T47D (cell line): ENCODE data around the gene SEZ6L.
A peak's percentile ranks its signal among the peaks of the same experiment; 100 is the strongest.

ENCODE experiments used
- DNase-seq, 2 experiments: peaks; one replicate each; pipeline versions ENCODE4 v3.0.0 to v3.0.0-alpha.2; 2011 to 2012; ENCODE audit warnings: low read depth in 1 of 2, low spot score in 1 of 2
- JUND ChIP-seq: IDR thresholded peaks from 2 replicates; pipeline ENCODE4 v1.6.1; 2012; ENCODE audit warnings: low read depth
- in situ Hi-C: cut with HindIII; loops from 2 replicates; pipeline ENCODE4 v1.10.0; 2016; ENCODE audit warnings: low sequenced_read_pairs, low pct_unique_long_range_greater_than_20kb

The SEZ6L gene

DNA sequence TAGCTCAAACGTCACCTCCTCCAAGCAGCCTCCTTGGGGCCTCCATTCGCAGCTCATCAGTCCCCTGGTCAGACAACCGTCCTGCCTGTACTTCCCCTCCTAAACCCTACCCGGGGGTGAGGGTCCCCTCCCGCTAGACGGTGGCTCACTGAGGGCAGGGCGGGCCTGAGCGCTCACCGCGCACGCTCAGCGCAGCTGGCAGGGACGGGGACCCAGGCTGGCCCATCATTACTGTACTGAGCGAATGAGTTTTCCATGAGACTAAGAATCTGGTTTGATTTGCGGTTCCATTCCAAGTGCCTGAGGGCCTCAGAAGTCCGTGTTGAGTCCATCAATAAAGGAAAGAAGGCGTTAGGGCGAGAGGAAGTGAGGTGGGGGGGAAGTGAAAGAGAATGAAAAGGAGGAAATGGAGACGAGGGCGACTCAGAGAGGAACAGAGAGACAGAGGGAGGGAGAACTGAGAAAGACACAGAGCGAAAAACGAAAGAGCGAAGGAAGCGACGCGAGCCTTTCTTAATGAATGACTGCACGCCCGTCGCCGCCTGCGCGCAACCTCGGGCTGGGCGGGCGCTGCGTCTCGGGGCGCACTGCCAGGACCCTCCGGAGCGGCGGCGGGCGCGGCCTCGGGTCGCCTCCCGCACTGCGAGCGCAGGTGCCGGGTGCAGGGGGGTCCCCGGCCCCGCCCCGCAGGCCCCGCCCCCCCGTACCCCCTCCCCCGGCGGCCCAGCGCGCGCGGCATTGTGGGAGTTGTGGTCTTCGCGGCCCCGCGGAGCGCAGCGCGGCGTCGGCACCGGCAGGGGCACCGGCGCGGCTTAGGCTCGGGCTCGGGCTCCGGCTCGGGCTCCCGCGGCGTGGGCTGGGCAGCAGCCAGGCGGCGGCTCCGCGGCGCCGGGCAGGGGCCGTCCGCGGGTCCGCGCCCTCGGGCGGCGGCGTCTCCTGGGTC, 259.5 kb downstream of the SEZ6L start, which contains the start of gene ASPHD2:
Gene ASPHD2, plus strand, starts transcription at position 746 of the 943 bp plus-strand sequence. CDS start 4,356 bp downstream, outside the sequence.
- peak; percentile 62 to 66 for DNase-seq
- TF ChIP-seq JUND, result no peak
- in situ Hi-C loops, result no loop called here

- TF ChIP-seq JUND, result no peak
- DNase-seq, result no peak
- in situ Hi-C loops, result no loop called here
Measured at GRCh38 chr22:26429458-26430286, 260.4 kb downstream of the SEZ6L start.

GRCh38 chr22:26430600-26430999, 261.3 kb downstream of the SEZ6L start:
- TF ChIP-seq JUND, result no peak
- in situ Hi-C loops, result no loop called here
- no peak for DNase-seq

- DNase-seq, result no peak
- no peak for TF ChIP-seq JUND
- in situ Hi-C loops, result no loop called here
Measured at GRCh38 chr22:26431261-26431995, 262.2 kb downstream of the SEZ6L start.

DNA sequence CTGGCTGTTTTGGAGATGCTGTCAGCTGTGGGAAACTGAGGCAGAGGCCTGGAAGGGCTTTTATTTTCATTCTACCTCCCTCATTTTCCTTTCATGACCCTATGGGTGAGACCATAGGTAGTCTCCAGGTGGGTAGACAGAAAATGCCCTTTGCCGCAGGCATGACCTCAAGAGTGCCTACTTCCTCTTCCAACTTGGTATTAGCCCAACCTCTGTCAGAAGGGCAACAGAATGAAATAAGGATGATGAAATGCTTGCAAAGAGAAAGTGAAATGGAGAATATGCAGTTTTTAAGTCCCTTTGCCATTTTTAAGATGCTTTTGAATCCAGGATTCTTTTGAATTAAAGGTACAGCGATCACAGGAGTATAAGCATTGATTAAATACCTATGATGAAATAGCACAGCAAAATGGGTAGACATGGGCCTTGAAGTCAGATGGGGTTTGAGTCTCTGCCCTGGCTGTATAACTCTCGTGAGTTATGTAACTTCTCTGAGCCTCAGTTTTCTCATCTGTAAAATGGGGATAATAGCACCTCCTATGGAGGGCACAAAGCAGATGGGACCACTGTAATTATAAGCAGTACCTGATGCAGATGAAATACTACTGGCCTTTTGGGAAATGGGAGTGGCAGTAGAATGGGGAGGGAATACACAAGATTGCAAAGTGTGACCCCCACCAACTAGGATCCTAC, 263.5 kb downstream of the SEZ6L start:
- in situ Hi-C loops, result no loop called here
- no peak for DNase-seq
- TF ChIP-seq JUND, result no peak
